ENCODE measurements around the gene PDGFRB.

The PDGFRB gene

DNA sequence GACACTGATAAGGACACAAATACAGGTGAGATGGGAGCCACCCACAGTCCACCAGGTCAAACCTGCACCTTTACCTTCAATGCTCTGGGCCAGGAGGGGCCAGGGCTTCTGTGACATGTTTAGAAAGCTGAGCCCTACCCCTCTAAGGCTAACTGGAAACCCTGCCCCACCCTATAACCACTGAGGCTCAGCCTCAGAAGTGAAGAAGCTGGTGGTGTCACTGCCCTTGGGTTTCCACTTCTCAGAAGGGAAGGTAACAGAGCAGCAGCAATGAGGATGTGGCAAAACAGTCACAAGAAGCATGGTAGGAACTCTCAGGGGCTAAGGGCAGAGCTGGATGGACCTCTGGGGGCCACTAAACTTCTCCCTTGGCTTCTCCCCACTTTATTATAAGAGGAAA, 6.0 kb downstream of the PDGFRB start:
- Histone ChIP-seq H3K36me3 (ENCODE audit: control insufficient read depth, low read depth, low read length) (no peaks in the 10 kb centered on the region), H3K9ac (ENCODE audit: low read length) (no peak overlapping the region), H3K4me3 (ENCODE audit: low read length) (no peak overlapping the region), H3K27me3 (ENCODE audit: control insufficient read depth, insufficient read depth, low read length) (no peaks in the 10 kb centered on the region), H3K4me1 (ENCODE audit: control insufficient read depth, low read depth, low read length) (peaks cover 3% of the 10 kb centered on the region), H3K9me3 (ENCODE audit: control insufficient read depth, low read depth, low read length) (no peaks in the 10 kb centered on the region), H3K27ac (ENCODE audit: low read length) (no peak overlapping the region)

DNA sequence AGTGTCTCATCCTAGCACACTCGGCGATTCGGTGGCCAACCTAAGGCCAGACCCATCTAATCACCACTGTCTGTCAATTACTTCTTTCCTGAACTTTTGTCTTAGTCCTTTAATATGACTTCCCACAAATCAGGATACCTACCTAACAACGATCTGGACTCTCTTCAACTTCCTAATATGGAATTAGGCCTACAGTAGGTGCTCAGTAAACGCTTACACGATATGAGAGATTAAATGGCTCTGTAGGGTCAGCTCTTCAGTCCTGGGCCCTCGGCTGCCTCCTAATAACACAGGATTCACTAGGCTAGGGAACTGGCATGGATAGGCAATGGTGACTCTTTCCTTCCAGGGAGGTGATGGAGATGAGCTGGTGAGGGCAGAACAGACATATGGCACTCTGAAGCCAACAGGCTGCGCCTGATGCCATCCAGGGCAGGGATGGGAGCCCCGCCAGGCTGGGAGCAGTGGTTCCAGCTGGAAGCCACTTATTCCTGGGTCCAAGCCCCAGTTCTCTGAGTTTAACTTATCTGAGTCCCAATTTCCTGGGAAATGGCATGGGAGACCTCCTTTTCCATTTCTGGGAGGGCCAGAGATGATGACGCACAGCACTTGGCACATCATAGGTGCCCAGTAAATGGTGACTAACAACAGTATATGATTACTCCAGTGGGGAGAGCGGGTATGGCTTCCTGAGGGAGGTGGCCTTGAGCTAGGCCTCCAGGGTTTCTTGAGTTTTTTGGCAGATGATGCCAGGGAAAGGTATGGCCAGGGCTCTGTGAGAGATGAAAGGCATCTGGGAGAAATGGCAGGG, 7.3 kb downstream of the PDGFRB start:
- Histone ChIP-seq H3K27me3 (ENCODE audit: control insufficient read depth, insufficient read depth, low read length) (no peaks in the 10 kb centered on the region), H3K4me3 (ENCODE audit: low read length) (no peak overlapping the region), H3K4me1 (ENCODE audit: control insufficient read depth, low read depth, low read length) (peaks cover 8% of the 10 kb centered on the region), H3K9ac (ENCODE audit: low read length) (no peak overlapping the region), H3K27ac (ENCODE audit: low read length) (no peak overlapping the region), H3K36me3 (ENCODE audit: control insufficient read depth, low read depth, low read length) (no peaks in the 10 kb centered on the region), H3K9me3 (ENCODE audit: control insufficient read depth, low read depth, low read length) (no peaks in the 10 kb centered on the region)

DNA sequence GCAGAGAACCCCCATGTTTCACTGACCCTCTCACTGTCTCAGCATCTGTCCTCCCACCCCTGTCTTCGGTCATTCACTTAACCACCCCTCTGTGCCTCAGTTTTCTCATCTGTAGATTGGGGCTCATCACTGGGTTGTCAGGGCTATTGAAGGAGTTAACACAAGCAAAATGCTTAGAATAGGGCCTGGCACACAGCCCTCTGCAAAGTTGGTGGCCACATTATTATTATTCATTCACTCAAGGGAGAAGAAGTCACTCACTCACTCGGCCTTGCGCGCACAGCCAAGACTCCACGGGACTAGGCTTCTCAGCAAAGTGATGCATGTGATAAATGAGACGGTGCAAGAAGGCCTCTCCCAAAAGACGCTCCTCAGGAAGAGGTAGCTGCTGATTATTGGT, 8.0 kb downstream of the PDGFRB start:
- no peaks in the 10 kb centered on the region for H3K27me3 ChIP-seq (ENCODE audit: control insufficient read depth, insufficient read depth, low read length)
- no peak overlapping the region for H3K4me3 ChIP-seq (ENCODE audit: low read length)
- no peak overlapping the region for H3K27ac ChIP-seq (ENCODE audit: low read length)
- peaks cover 8% of the 10 kb centered on the region for H3K4me1 ChIP-seq (ENCODE audit: control insufficient read depth, low read depth, low read length)
- no peaks in the 10 kb centered on the region for H3K9me3 ChIP-seq (ENCODE audit: control insufficient read depth, low read depth, low read length)
- no peaks in the 10 kb centered on the region for H3K36me3 ChIP-seq (ENCODE audit: control insufficient read depth, low read depth, low read length)
- no peak overlapping the region for H3K9ac ChIP-seq (ENCODE audit: low read length)

DNA sequence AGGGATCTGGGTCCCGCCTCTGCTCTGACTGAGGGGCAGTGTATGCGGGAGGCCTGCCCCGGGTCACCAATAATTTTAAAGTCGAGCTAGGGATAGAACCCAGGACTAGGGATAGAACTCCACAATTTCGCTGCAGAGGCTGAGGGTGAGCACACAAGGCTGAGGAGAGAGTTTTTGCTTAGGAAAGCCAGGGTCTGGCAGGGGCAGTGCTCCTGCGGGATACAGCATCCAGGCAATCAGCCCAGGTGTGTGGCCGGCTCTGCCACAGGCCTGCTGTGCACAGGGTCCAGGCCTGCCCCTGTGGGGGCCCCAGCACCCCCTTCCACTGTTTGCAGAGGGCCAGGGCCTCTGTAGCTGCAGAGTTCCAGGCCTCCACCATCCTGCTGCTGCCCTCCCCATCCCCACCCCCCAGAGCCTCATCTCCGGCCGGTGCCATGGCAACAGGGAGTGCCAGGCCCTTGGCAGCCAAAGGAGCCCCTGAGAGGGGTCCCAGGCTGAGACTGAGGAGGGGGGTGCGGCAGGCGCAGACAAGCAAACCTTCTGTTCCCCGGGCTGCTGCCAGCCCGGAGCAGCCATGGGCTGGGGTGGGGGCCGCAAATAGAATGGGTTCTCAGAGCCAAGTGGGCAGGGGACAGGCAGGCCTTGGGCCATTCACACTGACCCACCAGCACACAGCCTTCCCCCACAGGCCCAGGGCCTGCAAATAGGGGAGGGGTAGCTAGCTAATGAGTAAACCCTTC, 8.6 kb downstream of the PDGFRB start:
- Histone ChIP-seq H3K9ac (ENCODE audit: low read length) (no peak overlapping the region), H3K36me3 (ENCODE audit: control insufficient read depth, low read depth, low read length) (no peaks in the 10 kb centered on the region), H3K4me3 (ENCODE audit: low read length) (no peak overlapping the region), H3K27ac (ENCODE audit: low read length) (no peak overlapping the region), H3K4me1 (ENCODE audit: control insufficient read depth, low read depth, low read length) (peaks cover 8% of the 10 kb centered on the region), H3K9me3 (ENCODE audit: control insufficient read depth, low read depth, low read length) (no peaks in the 10 kb centered on the region), H3K27me3 (ENCODE audit: control insufficient read depth, insufficient read depth, low read length) (no peaks in the 10 kb centered on the region)

DNA sequence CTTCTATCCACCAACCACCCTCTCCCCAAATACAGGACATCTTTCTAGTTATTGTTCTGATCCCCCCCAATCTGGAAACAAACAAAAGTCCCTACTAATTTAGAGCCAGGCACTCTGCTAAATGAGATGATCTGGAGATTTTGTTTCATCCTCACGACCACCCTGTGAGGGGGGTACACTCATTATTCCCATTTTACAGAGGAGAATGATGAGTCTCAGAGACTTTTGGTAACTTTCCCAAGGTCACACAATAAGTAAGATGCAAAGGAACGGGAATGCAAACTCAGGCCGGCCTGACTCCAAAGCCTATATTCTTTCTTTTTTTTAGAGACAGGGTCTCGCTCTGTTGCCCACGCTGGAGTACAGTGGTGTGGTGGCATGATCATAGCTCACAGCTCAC, 9.4 kb downstream of the PDGFRB start:
- no peak overlapping the region for H3K27ac ChIP-seq (ENCODE audit: low read length)
- peaks cover 8% of the 10 kb centered on the region for H3K4me1 ChIP-seq (ENCODE audit: control insufficient read depth, low read depth, low read length)
- no peaks in the 10 kb centered on the region for H3K36me3 ChIP-seq (ENCODE audit: control insufficient read depth, low read depth, low read length)

DNA sequence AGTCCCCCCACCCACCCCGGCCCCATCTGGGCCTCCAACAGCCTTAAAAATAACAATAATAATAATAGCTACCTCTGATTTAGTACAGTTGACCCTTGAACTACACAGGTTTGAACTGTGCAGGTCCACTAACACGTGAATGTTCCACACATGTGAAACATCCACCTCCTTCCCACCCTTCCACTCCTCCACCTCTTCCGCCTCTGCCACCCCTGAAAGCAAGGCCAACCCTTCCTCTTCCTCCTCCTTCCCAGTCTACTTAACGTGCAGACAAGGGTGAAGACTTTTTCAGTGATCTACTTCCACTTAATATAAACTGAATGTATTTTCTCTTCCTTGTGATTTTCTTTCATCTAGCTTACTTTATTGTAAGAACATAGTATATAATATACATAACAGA, 10.8 kb downstream of the PDGFRB start:
- H3K27ac ChIP-seq (ENCODE audit: low read length), result no peak overlapping the region
- no peaks in the 10 kb centered on the region for H3K36me3 ChIP-seq (ENCODE audit: control insufficient read depth, low read depth, low read length)
- peaks cover 8% of the 10 kb centered on the region for H3K4me1 ChIP-seq (ENCODE audit: control insufficient read depth, low read depth, low read length)
- H3K9ac ChIP-seq (ENCODE audit: low read length), result no peak overlapping the region
- no peaks in the 10 kb centered on the region for H3K9me3 ChIP-seq (ENCODE audit: control insufficient read depth, low read depth, low read length)
- no peak overlapping the region for H3K4me3 ChIP-seq (ENCODE audit: low read length)
- H3K27me3 ChIP-seq (ENCODE audit: control insufficient read depth, insufficient read depth, low read length), result no peaks in the 10 kb centered on the region

More for the DNA sequence above, 9.4 kb downstream of the PDGFRB start:
- Histone ChIP-seq H3K9me3 (ENCODE audit: control insufficient read depth, low read depth, low read length) (no peaks in the 10 kb centered on the region), H3K27me3 (ENCODE audit: control insufficient read depth, insufficient read depth, low read length) (no peaks in the 10 kb centered on the region), H3K9ac (ENCODE audit: low read length) (no peak overlapping the region), H3K4me3 (ENCODE audit: low read length) (no peak overlapping the region)

DNA sequence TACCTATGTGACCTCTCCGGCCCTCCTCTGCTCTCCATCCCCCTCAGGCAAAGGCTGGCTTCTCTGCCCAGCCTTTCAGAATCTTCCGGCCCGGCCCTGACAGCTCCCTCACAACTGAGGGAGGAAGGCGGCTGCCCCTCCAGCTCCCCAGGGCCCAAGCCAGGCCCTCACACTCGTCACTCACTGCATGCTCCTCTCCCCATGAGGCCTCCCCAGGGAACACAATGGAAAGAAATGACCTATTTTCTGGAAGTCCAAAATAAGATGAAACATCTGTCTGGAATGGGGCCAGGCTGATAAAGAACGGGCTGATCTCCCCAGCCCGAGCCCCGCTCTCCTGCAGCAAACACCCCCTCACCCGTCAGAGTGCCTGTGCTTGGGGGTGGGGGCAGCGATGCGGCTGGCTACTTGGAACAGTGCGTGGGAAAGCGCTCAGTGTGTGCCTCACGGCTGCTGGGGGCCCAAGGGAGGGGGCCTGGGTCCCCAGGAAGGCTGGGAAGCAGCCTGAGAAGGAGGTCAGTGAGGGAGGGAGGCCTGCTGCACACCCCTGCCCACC, 11.3 kb downstream of the PDGFRB start:
- peaks cover 9% of the 10 kb centered on the region for H3K4me1 ChIP-seq (ENCODE audit: control insufficient read depth, low read depth, low read length)
- no peak overlapping the region for H3K9ac ChIP-seq (ENCODE audit: low read length)
- no peaks in the 10 kb centered on the region for H3K9me3 ChIP-seq (ENCODE audit: control insufficient read depth, low read depth, low read length)
- H3K36me3 ChIP-seq (ENCODE audit: control insufficient read depth, low read depth, low read length), result no peaks in the 10 kb centered on the region
- H3K4me3 ChIP-seq (ENCODE audit: low read length), result no peak overlapping the region
- no peaks in the 10 kb centered on the region for H3K27me3 ChIP-seq (ENCODE audit: control insufficient read depth, insufficient read depth, low read length)
- H3K27ac ChIP-seq (ENCODE audit: low read length), result no peak overlapping the region

DNA sequence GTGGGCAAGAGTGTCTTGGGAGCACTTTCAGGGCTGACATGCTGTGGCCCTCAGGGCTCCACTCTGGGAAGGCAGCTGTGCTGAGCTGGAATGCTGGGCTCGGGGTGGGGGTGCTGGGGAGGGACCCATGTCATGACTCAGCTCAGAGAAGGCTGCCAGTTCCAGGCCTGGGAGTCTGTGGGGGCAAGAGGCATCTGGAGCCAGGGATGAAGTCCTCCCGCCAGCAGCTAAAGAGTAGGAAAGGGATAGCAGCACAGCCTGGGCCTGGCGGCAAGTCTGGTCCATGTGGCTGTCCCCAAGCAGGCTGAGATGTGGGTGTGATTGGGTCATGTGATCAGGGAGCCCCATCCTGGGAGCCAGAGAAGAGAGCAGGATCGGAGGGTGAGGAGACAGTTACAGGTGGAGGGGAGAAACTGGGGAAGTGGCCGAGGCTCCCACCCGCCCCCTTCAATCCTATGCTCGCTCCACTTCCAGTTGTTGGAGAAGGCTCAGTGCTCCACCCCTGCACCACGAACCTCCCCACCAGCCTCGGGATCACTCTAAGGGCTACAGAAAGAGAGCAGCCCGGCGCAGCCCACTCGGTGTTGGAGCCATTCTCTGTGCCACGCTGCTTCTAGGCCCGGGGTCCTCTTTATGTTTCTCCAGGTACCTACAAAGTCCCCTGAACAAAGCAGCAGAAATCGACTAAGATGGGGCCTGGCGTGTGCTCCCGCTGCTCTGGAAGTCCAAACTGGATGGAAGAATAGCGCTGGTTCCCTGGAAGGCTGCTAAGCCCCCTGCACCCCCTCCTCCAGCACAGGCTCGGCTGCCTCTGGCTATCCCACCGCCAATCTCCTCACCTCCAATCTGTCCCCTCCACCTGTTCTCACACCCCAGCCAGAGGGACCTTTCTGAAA, 12.0 kb downstream of the PDGFRB start:
- no peak overlapping the region for H3K4me3 ChIP-seq (ENCODE audit: low read length)
- no peaks in the 10 kb centered on the region for H3K9me3 ChIP-seq (ENCODE audit: control insufficient read depth, low read depth, low read length)
- H3K36me3 ChIP-seq (ENCODE audit: control insufficient read depth, low read depth, low read length), result no peaks in the 10 kb centered on the region
- H3K27ac ChIP-seq (ENCODE audit: low read length), result no peak overlapping the region
- no peak overlapping the region for H3K9ac ChIP-seq (ENCODE audit: low read length)
- no peaks in the 10 kb centered on the region for H3K27me3 ChIP-seq (ENCODE audit: control insufficient read depth, insufficient read depth, low read length)
- H3K4me1 ChIP-seq (ENCODE audit: control insufficient read depth, low read depth, low read length), result peaks cover 16% of the 10 kb centered on the region

DNA sequence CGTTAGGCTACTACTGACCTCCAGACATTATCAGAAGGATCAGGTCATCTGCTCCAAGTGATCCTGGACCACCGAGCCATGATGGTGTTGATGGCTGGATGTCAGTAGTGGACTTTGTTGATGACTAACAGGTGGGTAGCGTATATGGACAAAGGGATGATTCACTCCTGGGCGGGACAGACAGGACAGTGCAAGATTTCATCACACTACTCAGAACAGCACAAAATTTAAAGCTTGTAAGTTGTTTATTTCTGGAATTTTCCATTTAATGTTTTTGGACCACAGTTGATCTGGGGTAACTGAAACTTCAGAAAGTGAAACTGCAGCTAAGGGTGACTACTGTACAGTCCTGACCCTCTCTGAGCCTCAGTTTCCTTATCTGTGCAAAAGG, 12.7 kb downstream of the PDGFRB start:
- H3K4me1 ChIP-seq (ENCODE audit: control insufficient read depth, low read depth, low read length), result peaks cover 23% of the 10 kb centered on the region
- H3K4me3 ChIP-seq (ENCODE audit: low read length), result no peak overlapping the region
- no peaks in the 10 kb centered on the region for H3K27me3 ChIP-seq (ENCODE audit: control insufficient read depth, insufficient read depth, low read length)
- H3K27ac ChIP-seq (ENCODE audit: low read length), result no peak overlapping the region
- no peaks in the 10 kb centered on the region for H3K36me3 ChIP-seq (ENCODE audit: control insufficient read depth, low read depth, low read length)
- H3K9me3 ChIP-seq (ENCODE audit: control insufficient read depth, low read depth, low read length), result no peaks in the 10 kb centered on the region
- no peak overlapping the region for H3K9ac ChIP-seq (ENCODE audit: low read length)

DNA sequence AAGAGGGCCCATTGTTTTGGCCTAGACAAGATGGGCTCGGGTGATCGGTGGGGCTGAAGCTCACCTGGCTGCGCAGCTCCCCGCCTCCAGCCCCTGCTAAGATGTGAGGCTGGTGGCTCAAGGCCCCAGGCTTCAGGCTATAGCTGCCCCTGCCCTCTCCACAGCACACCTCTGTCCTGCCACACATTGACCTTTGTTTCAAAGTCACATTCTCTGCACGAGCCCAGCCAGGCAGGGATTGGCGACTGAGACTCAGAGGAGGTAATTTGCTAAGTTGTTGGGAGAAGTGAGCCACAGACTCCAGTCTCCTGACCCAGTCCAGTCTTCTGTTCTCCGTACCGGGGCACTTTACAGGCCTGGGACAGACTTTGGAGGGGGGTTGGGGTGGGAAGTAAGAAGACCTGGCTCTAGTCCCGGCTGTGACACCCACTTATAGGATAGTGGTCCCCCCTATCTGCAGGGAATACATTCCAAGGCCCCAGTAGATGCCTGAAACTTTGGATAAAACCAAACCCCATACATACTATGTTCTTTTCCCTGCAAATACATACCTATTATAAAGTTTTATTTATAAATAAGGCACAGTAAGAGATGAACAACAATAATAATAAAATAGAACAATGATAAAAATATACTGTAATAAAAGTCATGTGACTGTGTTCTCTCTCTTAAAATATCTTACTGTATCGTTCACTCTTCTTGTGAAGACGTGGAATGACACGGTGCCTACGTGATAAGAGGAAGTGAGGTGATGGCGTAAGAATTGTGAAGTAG, 13.3 kb downstream of the PDGFRB start:
- H3K36me3 ChIP-seq (ENCODE audit: control insufficient read depth, low read depth, low read length), result no peaks in the 10 kb centered on the region
- no peak overlapping the region for H3K4me3 ChIP-seq (ENCODE audit: low read length)
- H3K4me1 ChIP-seq (ENCODE audit: control insufficient read depth, low read depth, low read length), result peaks cover 28% of the 10 kb centered on the region
- no peaks in the 10 kb centered on the region for H3K27me3 ChIP-seq (ENCODE audit: control insufficient read depth, insufficient read depth, low read length)
- no peaks in the 10 kb centered on the region for H3K9me3 ChIP-seq (ENCODE audit: control insufficient read depth, low read depth, low read length)
- H3K9ac ChIP-seq (ENCODE audit: low read length), result no peak overlapping the region
- no peak overlapping the region for H3K27ac ChIP-seq (ENCODE audit: low read length)

Measured in iPS-18a (cell line).